ENCODE results near the gene GAREM1. TPM values are rescaled to one million over a fixed set of nuclear protein-coding genes. Genes with fewer than 3 reads are reported as not detected.

Gene GAREM1
- total and polyA plus RNA-seq, 2 of the 8 experiments (the other 6 are each of a cell fraction or from before 2014, with no cell fraction given), result 3.6 to 9.2 TPM

DNA sequence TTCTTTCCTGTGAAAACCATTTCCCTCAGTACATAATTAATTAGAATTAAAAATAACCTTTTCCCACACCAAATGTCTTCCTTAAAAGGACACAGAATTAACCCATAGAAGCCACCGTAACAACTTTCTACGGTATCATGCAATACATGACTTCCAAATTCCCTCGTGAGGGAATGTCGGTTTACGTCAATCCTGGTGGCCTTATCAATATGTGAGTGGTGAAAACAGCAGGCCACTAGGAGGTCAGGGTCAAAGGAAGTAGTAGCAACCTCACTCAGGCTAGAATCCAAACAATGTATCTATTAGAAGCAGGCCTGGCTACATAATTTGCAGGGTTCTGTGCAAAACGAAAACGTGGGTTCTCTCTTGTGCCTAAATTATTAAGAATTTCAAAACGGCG, 112.2 kb downstream of the GAREM1 start:
- Histone ChIP-seq H3K4me1 (replicated peaks in 1 of 4; ENCODE audit: control insufficient read depth in 3 of 4, insufficient read depth in 4 of 4, low read length in 3 of 4) (peaks cover 0 to 5% (median 0%) of the 10 kb centered on the region in 4 experiments; a peak in 1 of 7 replicates), H3K23me2 (ENCODE audit: low read depth, low read length) (no peaks in the 10 kb centered on the region), H3K4me2 (ENCODE audit: insufficient read depth in 1 of 2, low read depth in 2 of 2, low read length in 2 of 2) (no peak overlapping the region), H3K36me3 (ENCODE audit: control insufficient read depth in 2 of 4, insufficient read depth in 4 of 4, low read length in 3 of 4) (no peaks in the 10 kb centered on the region), H4K8ac (ENCODE audit: extremely low read depth, insufficient read depth, low read length) (no peak overlapping the region), H2BK5ac (ENCODE audit: low read depth, low read length) (no peak overlapping the region; the same call in 1 of the 2 replicates), H2BK20ac (ENCODE audit: low read length) (no peak overlapping the region), H2AFZ (ENCODE audit: low read length) (no peak overlapping the region), H4K5ac (ENCODE audit: insufficient read length, low read depth, low read length) (no peak overlapping the region), H3K79me2 (ENCODE audit: control insufficient read depth in 1 of 2, insufficient read depth in 2 of 2, low read length in 2 of 2) (no peaks in the 10 kb centered on the region), H2BK15ac (ENCODE audit: low read length) (no peak overlapping the region), H3K18ac (ENCODE audit: extremely low read depth, low read length) (no peak overlapping the region), H2BK120ac (replicated peaks; ENCODE audit: low read depth, low read length) (no peak overlapping the region), H3K23ac (ENCODE audit: insufficient read length) (no peak overlapping the region), H3K4me3 (ENCODE audit: extremely low read depth in 1 of 4, insufficient read depth in 2 of 4, low read depth in 3 of 4, low read length in 4 of 4) (no peak overlapping the region), H3K56ac (replicated peaks; ENCODE audit: insufficient read length, low read depth, low read length) (no peak overlapping the region), H3K27me3 (replicated peaks in 1 of 4; ENCODE audit: control insufficient read depth in 3 of 4, extremely low read depth in 1 of 4, insufficient read depth in 3 of 4, low read length in 3 of 4) (no peaks in the 10 kb centered on the region), H4K20me1 (replicated peaks in 1 of 2; ENCODE audit: control insufficient read depth in 1 of 2, insufficient read depth in 2 of 2, low read length in 2 of 2) (no peaks in the 10 kb centered on the region), H3K4ac (replicated peaks; ENCODE audit: insufficient read length, low read depth, low read length) (no peak overlapping the region), H3K9ac (replicated peaks in 1 of 4; ENCODE audit: extremely low read depth in 1 of 4, low read depth in 3 of 4, low read length in 3 of 4) (no peak overlapping the region), H3K27ac (ENCODE audit: low read depth, low read length) (no peak overlapping the region), H3K79me1 (ENCODE audit: low read depth, low read length) (no peaks in the 10 kb centered on the region), H3K14ac (ENCODE audit: insufficient read length) (no peak overlapping the region), H2BK12ac (ENCODE audit: low read depth, low read length) (no peak overlapping the region), H4K91ac (replicated peaks; ENCODE audit: insufficient read length, low read length) (no peak overlapping the region), H2AK5ac (ENCODE audit: low read depth, low read length) (no peak overlapping the region), H3K9me3 (ENCODE audit: insufficient read depth in 2 of 2, low read depth in 1 of 2, low read length in 1 of 2) (no peaks in the 10 kb centered on the region)
- TF ChIP-seq POLR2AphosphoS5 (IDR thresholded peaks at IDR 0.05; ENCODE audit: low read depth, low read length) (no peak), POU5F1 (IDR thresholded peaks at IDR 0.05; ENCODE audit: low read depth, low read length) (no peak), SP1 (IDR thresholded peaks at IDR 0.05; ENCODE audit: low read depth, low read length) (no peak)
- CTCF ChIA-PET (ENCODE audit: partially characterized antibody), result interaction anchor here (0.9 to 2.4 kb wide), 18 partner anchors 10 to 201 kb away, joined by 3 to 9 read pairs (median 5); no protein-coding TSS in a partner anchor
- FAIRE-seq, result no peak
- POLR2A ChIA-PET (ENCODE audit: partially characterized antibody), result interaction anchor here (1.3 kb wide), 1 partner anchor 112 kb away, joined by 3 read pairs; the partner anchor contains the start of gene GAREM1
- WGBS, 2 experiments (ENCODE audit: extremely low coverage in 1 of 2, insufficient coverage in 1 of 2, insufficient read length in 1 of 2, insufficient replicate concordance in 2 of 2, low coverage in 1 of 2, low lambda C conversion rate in 2 of 2, missing lambda C conversion rate in 1 of 2), result 93% methylated on average over 9 of the region's 9 CpGs; no CpG with 5 or more reads in 1 of the 2 experiments
- DNase-seq (ENCODE audit: low read depth in 1 of 2, low spot score in 2 of 2), result no peak

All from H1 (cell line).